Activated T-cell treated with anti-CD3 and anti-CD28 coated beads, Interleukin-2, amount 50 U/mL, for 72 hours (primary cell): ENCODE results near the gene SF3B4. TPM values are rescaled to one million over a fixed set of nuclear protein-coding genes. Genes with fewer than 3 reads are reported as not detected.
"Not testable (repeated sequence)": the region's sequence is repeated elsewhere in the genome, so short reads cannot be mapped to it uniquely, and the experiment has no call there.

Source experiments
- ATAC-seq, 2 donors: fragments of 150-1000 bp; cut with Tn5 transposase; replicated peaks in 1 of 2; 2 replicates each; pipeline ENCODE4 v1.10.0; 2021; ENCODE audit warnings: moderate library complexity in 2 of 2, mild to moderate bottlenecking in 1 of 2
- DNase-seq, 2 donors: peaks; one replicate each; pipeline ENCODE4 v3.0.0; 2021 to 2022; ENCODE audit warnings: mixed read lengths in 1 of 2
- H3K27ac Mint-ChIP-seq: one replicate; pipeline ENCODE4 v1.8.0; 2022; ENCODE audit warnings: mild to moderate bottlenecking, moderate library complexity, mixed read lengths
- H3K27me3 Mint-ChIP-seq: one replicate; pipeline ENCODE4 v1.8.0; 2022; ENCODE audit warnings: low read depth, mixed read lengths
- H3K36me3 Mint-ChIP-seq, 2 donors: one replicate each; pipeline ENCODE4 v1.8.0; 2022; ENCODE audit warnings: mixed read lengths in 2 of 2, mild to moderate bottlenecking in 1 of 2; ENCODE audit not compliant: insufficient read depth in 2 of 2
- H3K4me1 Mint-ChIP-seq: one replicate; pipeline ENCODE4 v1.8.0; 2022; ENCODE audit warnings: low read depth, mixed read lengths
- H3K4me3 Mint-ChIP-seq, 2 donors: one replicate each; pipeline ENCODE4 v1.8.0; 2022; ENCODE audit warnings: mild to moderate bottlenecking in 2 of 2, mixed read lengths in 2 of 2, moderate library complexity in 2 of 2
- H3K9me3 Mint-ChIP-seq, 2 donors: one replicate each; pipeline ENCODE4 v1.8.0; 2022; ENCODE audit warnings: mixed read lengths in 2 of 2
- total RNA-seq, 2 donors: library from RNA; stranded (reverse); gene quantifications; one replicate each; pipeline ENCODE4 v1.2.3, GENCODE V29; 2022

SF3B4 gene
- total RNA-seq, 2 donors from 2014 or later, result 59.7 to 74.4 TPM

GRCh38 chr1:149899460-149900284 lies 27.9 kb downstream of the SF3B4 start, which contains the start of gene BOLA1:
Gene BOLA1, plus strand, starts transcription at chr1:149899568. Its CDS starts 492 bp downstream, at chr1:149900060.
- peaks cover 2 to 6% of the 10 kb centered on the region in 2 donors for H3K36me3 Mint-ChIP-seq
- peaks cover 0 to 2% of the 10 kb centered on the region in 2 donors for H3K9me3 Mint-ChIP-seq
- peak; percentile 98 for ATAC-seq
- DNase-seq, result peak; percentile 84 to 89
- H3K27me3 Mint-ChIP-seq, result no peaks in the 10 kb centered on the region
- H3K4me3 Mint-ChIP-seq, result peak within 1 kb of the TSS; percentile 81 to 83
- peaks cover 23% of the 10 kb centered on the region for H3K4me1 Mint-ChIP-seq
- H3K27ac Mint-ChIP-seq, result peak within 1 kb of the TSS; percentile 43

- Mint-ChIP-seq H3K4me3 (no peak overlapping the region), H3K36me3 (peaks cover 2 to 3% of the 10 kb centered on the region in 2 donors), H3K27me3 (no peaks in the 10 kb centered on the region), H3K27ac (no peak overlapping the region), H3K4me1 (peaks cover 23% of the 10 kb centered on the region), H3K9me3 (peaks cover 0 to 2% of the 10 kb centered on the region in 2 donors)
- no peak for ATAC-seq
- no peak for DNase-seq
These were observed 31.0 kb downstream of the SF3B4 start for GRCh38 chr1:149896575-149896974.

GRCh38 chr1:149888999-149889289 lies 38.7 kb downstream of the SF3B4 start:
- Mint-ChIP-seq H3K27ac (no peak overlapping the region), H3K36me3 (no peaks in the 10 kb centered on the region), H3K4me3 (no peak overlapping the region), H3K9me3 (no peaks in the 10 kb centered on the region), H3K4me1 (no peaks in the 10 kb centered on the region), H3K27me3 (no peaks in the 10 kb centered on the region)
- no peak for DNase-seq
- no peak for ATAC-seq

- Mint-ChIP-seq H3K27ac (no peak overlapping the region), H3K4me3 (no peak overlapping the region), H3K36me3 (no peaks in the 10 kb centered on the region), H3K9me3 (no peaks in the 10 kb centered on the region), H3K4me1 (no peaks in the 10 kb centered on the region), H3K27me3 (no peaks in the 10 kb centered on the region)
- ATAC-seq, result peak; percentile 27 to 33
- peak; percentile 86 for DNase-seq
These were observed 39.2 kb downstream of the SF3B4 start for GRCh38 chr1:149888247-149888998.

- H3K27me3 Mint-ChIP-seq, result no peaks in the 10 kb centered on the region
- no peaks in the 10 kb centered on the region for H3K36me3 Mint-ChIP-seq
- no peak overlapping the region for H3K4me3 Mint-ChIP-seq
- ATAC-seq (peak; percentile 46 to 55), DNase-seq (peak; percentile 88 to 90)
- no peaks in the 10 kb centered on the region for H3K9me3 Mint-ChIP-seq
- H3K4me1 Mint-ChIP-seq, result no peaks in the 10 kb centered on the region
- H3K27ac Mint-ChIP-seq, result no peak overlapping the region
These were observed 40.0 kb downstream of the SF3B4 start for GRCh38 chr1:149887456-149888246.

- not testable (repeated sequence) for H3K4me1 Mint-ChIP-seq, H3K27ac Mint-ChIP-seq, H3K4me3 Mint-ChIP-seq
These were observed 40.5 kb downstream of the SF3B4 start for GRCh38 chr1:149887196-149887455.

GRCh38 chr1:149886396-149887195 lies 41.0 kb downstream of the SF3B4 start:
- no peaks in the 10 kb centered on the region for H3K9me3 Mint-ChIP-seq
- no peak overlapping the region for H3K27ac Mint-ChIP-seq
- H3K27me3 Mint-ChIP-seq, result no peaks in the 10 kb centered on the region
- H3K4me3 Mint-ChIP-seq, result no peak overlapping the region
- peak; percentile 56 to 58 for ATAC-seq
- H3K4me1 Mint-ChIP-seq, result peaks cover 10% of the 10 kb centered on the region
- no peaks in the 10 kb centered on the region for H3K36me3 Mint-ChIP-seq
- DNase-seq, result peak; percentile 92 to 94

More at GRCh38 chr1:149887196-149887455, 40.5 kb downstream of the SF3B4 start:
- not testable (repeated sequence) for DNase-seq, H3K27me3 Mint-ChIP-seq, H3K9me3 Mint-ChIP-seq, H3K36me3 Mint-ChIP-seq, ATAC-seq

GRCh38 chr1:149886121-149886395 lies 41.5 kb downstream of the SF3B4 start:
- H3K36me3 Mint-ChIP-seq, H3K27me3 Mint-ChIP-seq, H3K4me3 Mint-ChIP-seq, H3K9me3 Mint-ChIP-seq, H3K27ac Mint-ChIP-seq, DNase-seq: not testable (repeated sequence)
- peak; percentile 0 for ATAC-seq
- H3K4me1 Mint-ChIP-seq, result peaks cover 13% of the 10 kb centered on the region

GRCh38 chr1:149885339-149886120 lies 42.1 kb downstream of the SF3B4 start:
- H3K27me3 Mint-ChIP-seq, result no peaks in the 10 kb centered on the region
- H3K4me3 Mint-ChIP-seq, result no peak overlapping the region
- DNase-seq (peak; percentile 84), ATAC-seq (peak; percentile 7 to 13)
- no peaks in the 10 kb centered on the region for H3K36me3 Mint-ChIP-seq
- no peak overlapping the region for H3K27ac Mint-ChIP-seq
- no peaks in the 10 kb centered on the region for H3K9me3 Mint-ChIP-seq
- H3K4me1 Mint-ChIP-seq, result peaks cover 13% of the 10 kb centered on the region

GRCh38 chr1:149884433-149885338 lies 42.9 kb downstream of the SF3B4 start:
- DNase-seq (peak; percentile 29 to 47), ATAC-seq (no peak)
- Mint-ChIP-seq H3K4me1 (peaks cover 22% of the 10 kb centered on the region), H3K27me3 (no peaks in the 10 kb centered on the region), H3K27ac (no peak overlapping the region), H3K4me3 (no peak overlapping the region), H3K9me3 (no peaks in the 10 kb centered on the region), H3K36me3 (no peaks in the 10 kb centered on the region)

GRCh38 chr1:149883598-149884247 lies 43.9 kb downstream of the SF3B4 start:
- no peak overlapping the region for H3K4me3 Mint-ChIP-seq
- no peaks in the 10 kb centered on the region for H3K27me3 Mint-ChIP-seq
- H3K27ac Mint-ChIP-seq, result no peak overlapping the region
- DNase-seq (no peak), ATAC-seq (no peak)
- H3K36me3 Mint-ChIP-seq, result no peaks in the 10 kb centered on the region
- H3K9me3 Mint-ChIP-seq, result no peaks in the 10 kb centered on the region
- H3K4me1 Mint-ChIP-seq, result peaks cover 31% of the 10 kb centered on the region
